GM12875 (cell line): Measurements from ENCODE around the gene KRTAP20-2.

Experiments
- H3K4me3 ChIP-seq: one replicate; pipeline ENCODE4 v1.5.1; 2011; ENCODE audit warnings: low read depth, low read length, control low read depth
- TF ChIP-seq, protein P1 (sequence below): IDR thresholded peaks from 2 replicates; pipeline ENCODE4 v1.5.1; 2011; ENCODE audit warnings: low read depth, mild to moderate bottlenecking, control low read depth, inconsistent platforms, low read length, moderate library complexity, borderline replicate concordance; ENCODE audit not compliant: insufficient read depth

The KRTAP20-2 gene

DNA sequence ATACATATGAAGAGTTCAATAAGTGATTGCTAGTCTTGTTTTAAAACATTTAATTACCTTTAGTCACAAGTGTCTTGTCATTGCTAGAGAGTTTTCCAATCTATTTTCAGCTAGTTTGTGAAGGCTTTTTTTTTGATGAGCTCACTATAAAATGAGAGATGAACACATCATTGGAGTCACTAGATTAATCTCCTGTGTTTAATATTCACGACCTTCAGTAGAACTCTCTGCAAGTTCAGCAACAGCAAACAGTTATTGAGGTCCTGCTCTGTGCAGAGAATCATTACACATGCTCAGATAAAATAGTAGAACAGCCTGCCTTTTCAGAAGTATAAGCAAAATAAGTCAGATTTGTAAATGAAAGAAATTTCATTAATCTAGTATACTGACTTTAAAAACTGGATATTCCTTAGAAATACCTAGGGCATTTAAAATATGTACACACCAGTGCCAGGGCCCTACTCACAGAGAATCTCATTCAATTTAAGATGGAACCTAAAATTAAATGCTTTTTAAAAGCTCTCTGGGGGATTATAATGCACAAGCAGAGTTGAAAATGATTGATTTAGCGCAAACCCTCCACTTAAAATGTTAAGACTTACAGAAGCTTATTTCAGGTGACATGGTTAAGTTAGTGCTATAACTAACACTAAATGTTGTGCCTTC is 38.1 kb downstream of the KRTAP20-2 start:
- TF ChIP-seq, protein P1, sequence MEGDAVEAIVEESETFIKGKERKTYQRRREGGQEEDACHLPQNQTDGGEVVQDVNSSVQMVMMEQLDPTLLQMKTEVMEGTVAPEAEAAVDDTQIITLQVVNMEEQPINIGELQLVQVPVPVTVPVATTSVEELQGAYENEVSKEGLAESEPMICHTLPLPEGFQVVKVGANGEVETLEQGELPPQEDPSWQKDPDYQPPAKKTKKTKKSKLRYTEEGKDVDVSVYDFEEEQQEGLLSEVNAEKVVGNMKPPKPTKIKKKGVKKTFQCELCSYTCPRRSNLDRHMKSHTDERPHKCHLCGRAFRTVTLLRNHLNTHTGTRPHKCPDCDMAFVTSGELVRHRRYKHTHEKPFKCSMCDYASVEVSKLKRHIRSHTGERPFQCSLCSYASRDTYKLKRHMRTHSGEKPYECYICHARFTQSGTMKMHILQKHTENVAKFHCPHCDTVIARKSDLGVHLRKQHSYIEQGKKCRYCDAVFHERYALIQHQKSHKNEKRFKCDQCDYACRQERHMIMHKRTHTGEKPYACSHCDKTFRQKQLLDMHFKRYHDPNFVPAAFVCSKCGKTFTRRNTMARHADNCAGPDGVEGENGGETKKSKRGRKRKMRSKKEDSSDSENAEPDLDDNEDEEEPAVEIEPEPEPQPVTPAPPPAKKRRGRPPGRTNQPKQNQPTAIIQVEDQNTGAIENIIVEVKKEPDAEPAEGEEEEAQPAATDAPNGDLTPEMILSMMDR, result no peak
- no peak overlapping the region for H3K4me3 ChIP-seq

GRCh38 chr21:30674312-30674711 is 39.3 kb downstream of the KRTAP20-2 start:
- no peak overlapping the region for H3K4me3 ChIP-seq
- TF ChIP-seq, protein P1, result no peak

DNA sequence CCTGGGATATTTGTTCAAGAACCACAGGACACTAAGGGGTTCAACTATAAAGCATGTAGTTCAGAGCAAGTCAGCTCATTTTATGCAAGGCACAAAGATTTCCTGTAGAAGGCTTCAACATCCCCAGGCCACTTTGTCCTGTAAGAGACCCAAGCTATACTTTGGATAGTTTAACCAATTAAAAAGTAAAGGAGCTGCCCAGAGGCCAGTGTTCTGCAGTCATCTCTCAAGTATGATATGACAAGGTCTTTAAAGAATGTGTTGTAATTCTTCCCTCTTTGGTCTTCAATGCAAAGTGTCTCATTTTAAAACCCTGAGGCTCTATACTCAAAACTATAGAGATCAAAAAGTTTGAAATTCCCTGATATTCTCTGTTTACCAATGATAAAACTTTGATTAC is 41.7 kb downstream of the KRTAP20-2 start:
- TF ChIP-seq, protein P1, result no peak
- H3K4me3 ChIP-seq, result no peak overlapping the region

GRCh38 chr21:30680586-30680985 is 45.6 kb downstream of the KRTAP20-2 start:
- TF ChIP-seq, protein P1, result no peak
- H3K4me3 ChIP-seq, result no peak overlapping the region

GRCh38 chr21:30684506-30684905 is 49.5 kb downstream of the KRTAP20-2 start:
- no peak overlapping the region for H3K4me3 ChIP-seq
- TF ChIP-seq, protein P1, result no peak
